ENCODE measurements around the gene GON4L. TPM values are rescaled to one million over a fixed set of nuclear protein-coding genes. Genes with fewer than 3 reads are reported as not detected.
A peak's percentile ranks its signal among the peaks of the same experiment; 100 is the strongest.

GON4L gene
- polyA plus RNA-seq, 2 of the 4 experiments (the other 2 are of a cell fraction) = 15.3 to 23.1 TPM

DNA sequence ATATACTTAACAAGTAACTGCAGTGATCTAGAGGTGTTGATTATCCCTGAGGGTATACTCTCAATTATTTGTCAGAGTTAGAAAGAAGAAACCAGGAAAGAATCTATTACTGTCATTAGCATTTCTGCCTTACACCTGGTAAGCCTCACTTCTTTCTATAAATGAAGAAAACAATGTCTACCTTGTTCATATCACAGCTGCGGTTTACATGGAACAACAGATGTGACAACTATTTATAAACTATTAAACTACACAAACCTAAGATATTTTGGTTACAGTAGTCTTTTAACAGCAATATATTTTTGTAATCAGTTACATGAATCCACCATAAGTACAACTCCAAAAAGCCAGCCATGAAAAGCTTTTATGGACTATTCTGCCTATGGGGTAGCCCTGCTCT, 40.7 kb downstream of the GON4L start:
- no peak for FAIRE-seq

DNA sequence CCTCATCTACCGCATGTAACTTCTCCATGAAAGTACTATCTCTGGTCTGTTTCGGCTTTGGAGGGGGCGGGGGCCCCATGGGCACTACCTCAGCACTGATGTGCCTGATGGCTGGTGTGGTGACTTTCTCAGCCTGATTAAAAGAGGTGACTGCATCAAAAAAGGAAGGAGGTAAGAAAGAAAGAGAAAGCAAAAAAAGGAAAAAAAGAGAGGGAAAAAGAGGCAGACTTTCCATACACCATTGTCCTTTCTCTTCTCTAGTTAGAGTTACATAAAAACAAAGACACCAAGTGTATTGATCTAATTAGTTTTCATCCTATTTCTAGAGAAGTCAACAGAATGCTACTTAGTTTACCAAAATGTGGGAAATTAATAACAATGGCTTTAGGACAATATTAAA, 43.3 kb downstream of the GON4L start:
- DNase-seq (ENCODE audit: low read depth in 1 of 2, low spot score in 1 of 2) = no peak
- CTCF ChIA-PET = no interaction called here
- Histone ChIP-seq H3K9me3 (no peaks in the 10 kb centered on the region), H3K4me1 (no peaks in the 10 kb centered on the region), H3K27ac (no peak overlapping the region), H3K4me3 (no peak overlapping the region), H3K4me2 (no peak overlapping the region)
- TF ChIP-seq CHD4 (IDR thresholded peaks at IDR 0.05; ENCODE audit: borderline replicate concordance) = no peak
- TF ChIP-seq EP300 (IDR thresholded peaks at IDR 0.05) = no peak
- TF ChIP-seq NPAS2 (CRISPR knock-in tag; IDR thresholded peaks at IDR 0.05; ENCODE audit: borderline replicate concordance) = no peak
- TF ChIP-seq NR3C1 (IDR thresholded peaks at IDR 0.05) = no peak
- TF ChIP-seq FOSB (CRISPR knock-in tag; IDR thresholded peaks at IDR 0.05) = no peak
- TF ChIP-seq ESRRA (IDR thresholded peaks at IDR 0.05; ENCODE audit: borderline replicate concordance, low read length) = no peak
- TF ChIP-seq JUNB (IDR thresholded peaks at IDR 0.05) = no peak
- TF ChIP-seq MAFK (IDR thresholded peaks at IDR 0.05; ENCODE audit: partially characterized antibody) = no peak
- no peak for TF ChIP-seq KDM1A (IDR thresholded peaks at IDR 0.05; ENCODE audit: low read depth)
- no peak for TF ChIP-seq PHF8 (IDR thresholded peaks at IDR 0.05; ENCODE audit: borderline replicate concordance, low read depth)
- no peak for TF ChIP-seq RARB (CRISPR knock-in tag; IDR thresholded peaks at IDR 0.05)
- TF ChIP-seq, protein P1, sequence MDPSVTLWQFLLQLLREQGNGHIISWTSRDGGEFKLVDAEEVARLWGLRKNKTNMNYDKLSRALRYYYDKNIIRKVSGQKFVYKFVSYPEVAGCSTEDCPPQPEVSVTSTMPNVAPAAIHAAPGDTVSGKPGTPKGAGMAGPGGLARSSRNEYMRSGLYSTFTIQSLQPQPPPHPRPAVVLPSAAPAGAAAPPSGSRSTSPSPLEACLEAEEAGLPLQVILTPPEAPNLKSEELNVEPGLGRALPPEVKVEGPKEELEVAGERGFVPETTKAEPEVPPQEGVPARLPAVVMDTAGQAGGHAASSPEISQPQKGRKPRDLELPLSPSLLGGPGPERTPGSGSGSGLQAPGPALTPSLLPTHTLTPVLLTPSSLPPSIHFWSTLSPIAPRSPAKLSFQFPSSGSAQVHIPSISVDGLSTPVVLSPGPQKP (IDR thresholded peaks at IDR 0.05; ENCODE audit: low read depth, low read length) = no peak
- no peak for TF ChIP-seq GATA3 (IDR thresholded peaks at IDR 0.05; ENCODE audit: borderline replicate concordance)
- TF ChIP-seq, protein P2, sequence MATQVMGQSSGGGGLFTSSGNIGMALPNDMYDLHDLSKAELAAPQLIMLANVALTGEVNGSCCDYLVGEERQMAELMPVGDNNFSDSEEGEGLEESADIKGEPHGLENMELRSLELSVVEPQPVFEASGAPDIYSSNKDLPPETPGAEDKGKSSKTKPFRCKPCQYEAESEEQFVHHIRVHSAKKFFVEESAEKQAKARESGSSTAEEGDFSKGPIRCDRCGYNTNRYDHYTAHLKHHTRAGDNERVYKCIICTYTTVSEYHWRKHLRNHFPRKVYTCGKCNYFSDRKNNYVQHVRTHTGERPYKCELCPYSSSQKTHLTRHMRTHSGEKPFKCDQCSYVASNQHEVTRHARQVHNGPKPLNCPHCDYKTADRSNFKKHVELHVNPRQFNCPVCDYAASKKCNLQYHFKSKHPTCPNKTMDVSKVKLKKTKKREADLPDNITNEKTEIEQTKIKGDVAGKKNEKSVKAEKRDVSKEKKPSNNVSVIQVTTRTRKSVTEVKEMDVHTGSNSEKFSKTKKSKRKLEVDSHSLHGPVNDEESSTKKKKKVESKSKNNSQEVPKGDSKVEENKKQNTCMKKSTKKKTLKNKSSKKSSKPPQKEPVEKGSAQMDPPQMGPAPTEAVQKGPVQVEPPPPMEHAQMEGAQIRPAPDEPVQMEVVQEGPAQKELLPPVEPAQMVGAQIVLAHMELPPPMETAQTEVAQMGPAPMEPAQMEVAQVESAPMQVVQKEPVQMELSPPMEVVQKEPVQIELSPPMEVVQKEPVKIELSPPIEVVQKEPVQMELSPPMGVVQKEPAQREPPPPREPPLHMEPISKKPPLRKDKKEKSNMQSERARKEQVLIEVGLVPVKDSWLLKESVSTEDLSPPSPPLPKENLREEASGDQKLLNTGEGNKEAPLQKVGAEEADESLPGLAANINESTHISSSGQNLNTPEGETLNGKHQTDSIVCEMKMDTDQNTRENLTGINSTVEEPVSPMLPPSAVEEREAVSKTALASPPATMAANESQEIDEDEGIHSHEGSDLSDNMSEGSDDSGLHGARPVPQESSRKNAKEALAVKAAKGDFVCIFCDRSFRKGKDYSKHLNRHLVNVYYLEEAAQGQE (IDR thresholded peaks at IDR 0.05) = no peak
- peak; percentile 32 for FAIRE-seq
- WGBS (ENCODE audit: missing lambda C conversion rate) = 93% methylated on average over 3 of the region's 3 CpGs
- ATAC-seq = no peak
- POLR2A ChIA-PET = no interaction called here

More for the DNA sequence above, 40.7 kb downstream of the GON4L start:
- H3K27ac ChIP-seq = no peak overlapping the region
- no peak overlapping the region for H3K4me2 ChIP-seq
- DNase-seq (ENCODE audit: low read depth in 1 of 2, low spot score in 1 of 2) (no peak), ATAC-seq (no peak)
- no peaks in the 10 kb centered on the region for H3K4me1 ChIP-seq
- POLR2A ChIA-PET = interaction anchor here (0.6 kb wide), 1 partner anchor 13 kb away, joined by 3 read pairs; no protein-coding TSS in a partner anchor
- H3K9me3 ChIP-seq = no peaks in the 10 kb centered on the region
- no peak overlapping the region for H3K4me3 ChIP-seq
- 94% methylated on average over 1 of the region's 1 CpG for WGBS (ENCODE audit: missing lambda C conversion rate)
- CTCF ChIA-PET = interaction anchor here (0.6 to 1.3 kb wide), 4 partner anchors 15 to 421 kb away, joined by 3 to 8 read pairs (median 4); no protein-coding TSS in a partner anchor
- TF ChIP-seq MAZ (IDR thresholded peaks at IDR 0.05; ENCODE audit: borderline replicate concordance, low read depth, low read length) = no peak
- no peak for TF ChIP-seq EP300 (IDR thresholded peaks at IDR 0.05)
- no peak for TF ChIP-seq RFX5 (IDR thresholded peaks at IDR 0.05)
- no peak for TF ChIP-seq RAD21 (conservative IDR thresholded peaks at IDR 0.05 in 1 of 2, IDR thresholded peaks at IDR 0.05 in 1 of 2)
- no peak for TF ChIP-seq RNF2 (IDR thresholded peaks at IDR 0.05; ENCODE audit: borderline replicate concordance, low read depth)
- TF ChIP-seq HOXB5 (CRISPR knock-in tag; IDR thresholded peaks at IDR 0.05) = no peak
- no peak for TF ChIP-seq ZNF302 (CRISPR knock-in tag; IDR thresholded peaks at IDR 0.05)

DNA sequence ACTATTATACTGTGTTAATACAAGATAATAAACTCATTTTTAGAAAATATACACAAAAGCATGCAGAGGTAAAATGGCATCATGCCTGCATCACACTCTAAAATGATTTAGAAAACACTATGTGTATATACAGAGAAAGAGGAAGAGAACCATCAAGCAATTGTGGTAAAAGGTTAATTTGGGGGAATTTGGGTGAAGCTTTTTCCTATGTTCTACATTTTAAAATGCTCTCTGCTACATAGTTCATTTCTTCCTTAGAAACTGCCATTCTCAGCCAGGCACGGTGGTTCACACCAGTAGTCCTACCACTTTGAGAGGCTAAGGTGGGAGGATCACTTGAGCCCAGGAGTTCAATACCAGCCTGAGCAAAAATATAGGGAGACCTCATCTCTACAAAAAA, 44.1 kb downstream of the GON4L start:
- 94% methylated on average over 1 of the region's 1 CpG for WGBS (ENCODE audit: missing lambda C conversion rate)
- Histone ChIP-seq H3K4me2 (no peak overlapping the region), H3K27ac (no peak overlapping the region), H3K4me3 (no peak overlapping the region), H3K4me1 (no peaks in the 10 kb centered on the region), H3K9me3 (no peaks in the 10 kb centered on the region)
- POLR2A ChIA-PET = no interaction called here
- TF ChIP-seq MAZ (IDR thresholded peaks at IDR 0.05; ENCODE audit: borderline replicate concordance, low read depth, low read length) (no peak), HOXB13 (CRISPR knock-in tag; IDR thresholded peaks at IDR 0.05; ENCODE audit: low read depth) (no peak), RCOR1 (IDR thresholded peaks at IDR 0.05; ENCODE audit: low read depth, low read length) (no peak), RFX5 (IDR thresholded peaks at IDR 0.05) (no peak), CEBPB (IDR thresholded peaks at IDR 0.05) (no peak), NR3C1 (IDR thresholded peaks at IDR 0.05) (no peak), SREBF2 (IDR thresholded peaks at IDR 0.05) (no peak), POLR2AphosphoS2 (conservative IDR thresholded peaks at IDR 0.05; ENCODE audit: low read length) (no peak)
- TF ChIP-seq, protein P3, sequence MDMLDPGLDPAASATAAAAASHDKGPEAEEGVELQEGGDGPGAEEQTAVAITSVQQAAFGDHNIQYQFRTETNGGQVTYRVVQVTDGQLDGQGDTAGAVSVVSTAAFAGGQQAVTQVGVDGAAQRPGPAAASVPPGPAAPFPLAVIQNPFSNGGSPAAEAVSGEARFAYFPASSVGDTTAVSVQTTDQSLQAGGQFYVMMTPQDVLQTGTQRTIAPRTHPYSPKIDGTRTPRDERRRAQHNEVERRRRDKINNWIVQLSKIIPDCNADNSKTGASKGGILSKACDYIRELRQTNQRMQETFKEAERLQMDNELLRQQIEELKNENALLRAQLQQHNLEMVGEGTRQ (IDR thresholded peaks at IDR 0.05) = no peak
- FAIRE-seq = no peak
- CTCF ChIA-PET = no interaction called here
- no peak for ATAC-seq
- no peak for DNase-seq (ENCODE audit: low read depth in 1 of 2, low spot score in 1 of 2)

Measured in A549 (cell line).